Stimulated activated CD4-positive, alpha-beta T cell treated with anti-CD3 and anti-CD28 coated beads, TNF-alpha, amount 100 ng/mL, for 4 hours (primary cell): ENCODE results near the gene CALHM2.
"Not testable (repeated sequence)": the region's sequence is repeated elsewhere in the genome, so short reads cannot be mapped to it uniquely, and the experiment has no call there.

Experiments
- DNase-seq, 3 experiments: peaks; one replicate each; pipeline ENCODE4 v3.0.0-alpha.2; 2020; ENCODE audit warnings: low read depth in 3 of 3

The CALHM2 gene

DNA sequence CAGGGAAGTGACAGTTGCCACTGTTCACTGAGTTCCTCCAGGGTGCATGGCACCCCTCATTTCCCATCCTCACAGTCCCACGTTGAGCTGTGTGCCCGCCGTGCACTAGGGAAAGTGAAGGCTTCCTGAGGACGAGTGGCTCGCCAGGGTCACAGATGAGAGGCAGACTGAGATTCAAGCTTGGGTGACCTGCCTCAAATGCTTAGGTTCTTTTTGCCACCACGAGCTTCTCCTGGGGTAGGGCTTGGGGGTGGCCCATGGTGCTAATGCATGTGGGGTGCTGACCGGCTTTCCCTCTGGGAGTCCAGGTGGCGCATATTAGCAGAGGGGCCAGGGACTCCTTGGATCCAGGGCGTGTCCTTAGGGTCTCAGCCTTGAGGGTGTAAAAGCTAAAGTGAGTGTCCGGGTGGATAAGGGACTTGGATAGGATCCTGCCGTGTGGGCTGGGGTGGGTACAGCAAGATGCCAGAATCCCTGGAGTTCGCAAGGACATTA is 1.9 kb downstream of the CALHM2 start:
- DNase-seq: no peak

GRCh38 chr10:103449208-103450144 is 2.7 kb downstream of the CALHM2 start:
- no peak for DNase-seq

DNA sequence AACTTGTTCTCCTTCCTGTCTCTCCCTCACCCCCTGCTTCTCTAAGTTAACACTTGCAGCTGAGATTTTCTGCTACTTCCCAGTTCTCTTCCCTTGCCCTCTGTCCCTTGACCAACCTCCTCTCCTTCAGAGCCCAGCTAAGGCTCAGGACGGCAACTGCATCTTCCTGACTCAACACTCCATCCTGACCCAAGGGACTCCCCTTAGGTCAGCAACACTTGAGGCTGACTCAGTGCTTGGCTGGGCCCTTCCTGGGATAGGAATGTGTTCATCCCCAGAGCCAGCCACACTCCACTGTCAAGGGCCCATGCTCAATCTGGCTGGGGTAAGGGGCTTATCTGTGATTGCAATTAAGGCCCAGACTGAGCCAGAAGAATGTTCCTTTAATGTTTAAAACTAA is 3.4 kb downstream of the CALHM2 start:
- DNase-seq: no peak

DNA sequence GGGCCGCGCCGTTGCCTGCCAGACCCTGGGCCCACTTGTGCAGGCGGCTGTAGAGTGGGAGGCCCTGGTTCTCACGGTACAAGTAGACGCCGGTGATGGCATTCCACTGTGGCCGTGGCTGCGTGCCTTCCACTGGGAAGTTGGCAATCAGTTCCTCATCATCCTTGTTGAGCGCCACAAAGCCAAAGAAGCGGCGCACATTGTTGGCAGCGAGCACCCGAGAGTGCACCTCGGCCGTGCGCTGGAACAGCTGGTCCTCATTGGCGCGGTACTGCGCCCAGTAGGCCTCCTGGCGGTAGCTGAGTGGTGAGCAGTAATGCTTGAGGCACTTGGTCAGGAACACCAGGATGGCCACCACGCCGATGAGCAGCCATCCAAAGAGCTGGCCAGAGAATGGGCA is 5.0 kb downstream of the CALHM2 start:
- DNase-seq: no peak

- no peak for DNase-seq
Observed at GRCh38 chr10:103445767-103446567, 6.2 kb downstream of the CALHM2 start.

DNA sequence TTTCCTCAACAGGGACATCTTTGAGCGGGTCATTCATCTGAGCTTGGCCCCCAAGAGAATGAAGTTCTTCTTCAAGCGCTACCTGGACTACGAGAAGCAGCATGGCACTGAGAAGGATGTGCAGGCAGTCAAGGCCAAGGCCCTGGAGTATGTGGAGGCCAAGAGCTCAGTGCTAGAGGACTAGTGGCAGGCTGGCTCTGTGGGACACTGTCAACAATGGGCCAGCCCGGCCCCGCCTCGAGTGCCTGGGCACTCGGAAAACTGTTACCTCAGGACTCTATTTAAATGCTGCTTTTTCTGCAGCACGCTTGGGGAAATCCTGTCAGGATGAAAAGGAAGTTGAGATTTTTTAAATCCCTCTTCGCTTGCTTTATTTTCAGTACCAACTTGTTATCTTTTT is 6.8 kb downstream of the CALHM2 start:
- no peak for DNase-seq

GRCh38 chr10:103444478-103444877 is 7.7 kb downstream of the CALHM2 start:
- no peak for DNase-seq

DNA sequence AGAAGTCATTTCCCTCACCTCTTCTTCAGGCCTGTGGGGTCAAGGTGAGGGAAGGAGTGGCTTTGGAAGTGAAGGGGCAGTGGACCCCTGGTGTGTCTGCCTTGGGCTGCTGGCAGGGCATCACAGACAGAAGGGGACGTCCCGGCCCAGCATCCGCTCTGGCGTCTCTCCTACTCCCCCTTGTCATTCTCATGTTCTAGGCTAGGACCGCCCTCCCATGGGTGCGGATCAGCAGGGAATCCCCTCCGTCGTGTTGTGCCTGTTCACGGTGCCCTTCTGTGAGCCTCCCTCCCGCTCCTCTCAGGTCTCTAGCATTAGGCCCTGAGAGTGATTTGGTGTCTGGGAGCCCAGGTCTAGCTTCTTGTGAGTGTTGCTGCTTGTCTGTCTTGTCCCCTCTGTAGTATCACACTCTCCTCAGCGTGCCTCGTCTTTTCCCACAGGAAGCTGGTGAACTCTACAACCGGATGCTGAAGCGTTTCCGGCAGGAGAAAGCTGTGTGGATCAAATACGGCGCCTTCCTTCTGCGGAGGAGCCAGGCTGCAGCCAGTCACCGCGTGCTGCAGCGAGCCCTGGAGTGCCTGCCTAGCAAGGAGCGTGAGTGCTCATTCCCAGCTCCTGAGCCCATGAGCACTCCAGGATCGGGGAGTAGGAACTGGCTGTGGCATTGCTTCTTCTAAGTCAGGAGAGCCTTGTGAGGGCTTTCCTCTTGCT is 8.5 kb downstream of the CALHM2 start:
- no peak for DNase-seq

DNA sequence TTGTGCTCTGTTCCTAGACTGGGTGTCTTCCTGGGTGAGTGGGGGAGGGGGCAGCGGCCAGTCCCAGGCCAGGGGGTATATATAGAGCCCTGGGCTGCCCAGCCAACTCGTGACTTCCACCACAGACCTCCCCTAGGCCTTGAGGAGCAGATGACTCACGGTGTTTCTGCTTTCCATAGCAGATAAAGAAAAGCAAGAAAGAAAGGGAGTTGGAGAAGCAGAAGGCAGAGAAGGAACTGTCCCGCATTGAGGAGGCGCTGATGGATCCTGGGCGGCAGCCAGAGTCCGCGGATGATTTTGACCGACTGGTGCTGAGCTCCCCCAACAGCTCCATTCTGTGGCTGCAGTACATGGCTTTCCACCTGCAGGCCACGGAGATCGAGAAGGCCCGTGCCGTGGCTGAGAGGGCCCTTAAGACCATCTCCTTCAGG is 10.1 kb downstream of the CALHM2 start:
- DNase-seq: no peak

GRCh38 chr10:103441611-103442010 is 10.6 kb downstream of the CALHM2 start:
- no peak for DNase-seq

DNA sequence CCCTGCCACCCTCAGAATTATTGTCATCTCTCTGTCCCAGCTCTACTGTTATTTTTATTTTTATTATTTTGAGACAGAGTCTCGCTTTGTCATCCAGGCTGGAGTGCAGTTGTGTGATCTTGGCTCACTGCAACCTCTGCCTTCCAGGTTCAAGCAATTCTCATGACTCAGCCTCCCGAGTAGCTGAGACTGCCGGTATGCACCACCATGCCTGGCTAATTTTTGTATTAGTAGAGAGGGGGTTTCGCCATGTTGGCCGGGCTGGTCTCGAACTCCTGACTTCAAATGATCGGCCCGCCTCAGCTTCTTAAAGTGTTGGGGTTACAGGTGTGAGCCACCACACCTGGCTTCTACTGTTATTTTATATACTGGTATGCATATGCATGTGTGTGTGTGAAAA is 11.0 kb downstream of the CALHM2 start:
- no peak for DNase-seq

- DNase-seq: no peak
Observed at GRCh38 chr10:103440416-103440815, 11.8 kb downstream of the CALHM2 start.

DNA sequence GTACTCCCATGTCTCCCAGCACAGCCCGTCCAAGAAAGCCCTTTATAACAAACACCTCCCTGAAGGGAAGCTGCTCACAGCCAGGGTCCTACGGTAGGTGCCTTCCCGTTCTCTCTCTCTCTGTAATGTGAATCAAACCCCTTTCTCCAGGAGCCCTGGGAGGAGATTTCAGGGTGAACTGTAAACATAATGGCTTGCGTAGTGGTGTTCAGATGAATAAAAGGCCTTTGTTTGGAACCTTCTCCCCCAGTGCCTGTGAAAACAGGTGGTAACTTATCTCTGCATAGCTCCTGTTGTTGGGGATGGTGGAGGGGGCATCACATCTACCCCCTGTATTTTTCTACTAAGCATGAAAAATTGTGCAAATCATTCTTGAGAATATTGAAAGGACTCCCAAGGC is 12.4 kb downstream of the CALHM2 start:
- DNase-seq: no peak

DNA sequence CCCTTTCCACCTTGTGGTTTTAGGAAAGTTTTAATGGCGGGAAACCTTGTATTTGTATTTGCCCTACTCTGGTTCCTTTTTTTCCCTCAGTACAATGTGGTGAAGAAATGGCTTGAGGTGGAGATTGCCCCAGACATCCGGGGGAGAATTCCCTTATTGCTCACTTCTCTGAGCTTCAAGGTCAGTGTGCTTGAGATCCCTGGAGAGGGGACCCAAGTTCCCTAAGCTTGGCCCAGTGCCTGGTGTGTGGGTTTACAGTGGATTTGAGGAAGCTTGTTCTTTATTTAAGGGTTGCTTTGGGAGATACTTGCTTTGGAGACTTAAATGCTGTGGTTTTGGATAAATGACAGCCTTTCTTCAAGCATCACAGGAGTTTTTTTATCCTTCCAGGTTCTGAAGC is 18.3 kb downstream of the CALHM2 start:
- no peak for DNase-seq

DNA sequence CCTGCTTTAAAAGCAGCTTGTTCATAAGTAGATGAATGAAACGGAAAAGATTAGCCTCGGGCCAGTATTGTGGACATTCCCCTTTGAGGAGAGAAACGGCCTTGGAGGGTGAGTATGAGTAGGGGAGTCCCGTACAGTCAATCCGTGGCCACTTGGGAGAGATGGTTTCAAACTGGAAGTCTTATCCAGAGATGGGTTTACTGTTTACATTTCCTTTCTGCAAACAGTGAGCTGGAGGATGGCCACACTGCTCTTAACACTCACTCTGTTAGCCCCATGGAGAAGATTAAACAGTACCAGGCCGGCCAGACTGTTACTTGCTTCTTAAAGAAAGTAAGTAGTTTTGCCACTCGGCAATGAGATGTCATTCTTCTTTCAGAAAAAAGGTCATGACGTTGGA is 20.3 kb downstream of the CALHM2 start:
- DNase-seq: no peak

GRCh38 chr10:103429647-103430046 is 22.5 kb downstream of the CALHM2 start:
- no peak for DNase-seq

DNA sequence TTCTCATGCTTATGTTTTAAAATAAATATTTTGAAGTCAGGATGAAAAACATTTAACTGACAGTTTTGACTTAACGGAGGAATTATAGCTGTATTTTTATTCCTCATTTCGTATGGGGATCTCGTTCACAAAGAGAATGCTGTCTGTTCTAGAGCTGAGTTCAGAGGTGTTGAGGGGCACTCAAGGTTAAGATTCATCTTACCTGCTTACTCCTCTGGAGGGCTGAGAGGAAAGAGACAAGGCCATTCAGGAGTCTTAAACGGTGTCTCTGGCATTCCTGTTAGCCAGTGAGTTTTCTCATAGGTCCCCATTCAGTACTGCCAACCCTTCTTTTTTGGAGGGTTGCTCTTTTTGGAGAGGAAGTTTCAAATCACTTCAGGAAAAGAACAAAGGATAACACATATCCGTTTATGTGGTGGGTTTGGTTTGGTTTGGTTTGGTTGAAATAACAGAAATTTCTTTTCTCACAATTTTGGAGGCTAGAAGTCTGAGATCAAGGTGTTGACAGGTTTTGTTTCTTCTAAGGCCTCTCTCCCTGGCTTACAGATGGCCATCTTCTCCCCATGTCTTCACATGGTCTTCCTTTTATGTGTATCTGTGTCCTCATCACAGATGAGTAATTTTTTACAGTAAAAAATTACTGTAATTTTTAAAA is 23.1 kb downstream of the CALHM2 start:
- no peak for DNase-seq

GRCh38 chr10:103427866-103428265 is 24.3 kb downstream of the CALHM2 start:
- DNase-seq: no peak

GRCh38 chr10:103423748-103424147 is 28.4 kb downstream of the CALHM2 start:
- no peak for DNase-seq

DNA sequence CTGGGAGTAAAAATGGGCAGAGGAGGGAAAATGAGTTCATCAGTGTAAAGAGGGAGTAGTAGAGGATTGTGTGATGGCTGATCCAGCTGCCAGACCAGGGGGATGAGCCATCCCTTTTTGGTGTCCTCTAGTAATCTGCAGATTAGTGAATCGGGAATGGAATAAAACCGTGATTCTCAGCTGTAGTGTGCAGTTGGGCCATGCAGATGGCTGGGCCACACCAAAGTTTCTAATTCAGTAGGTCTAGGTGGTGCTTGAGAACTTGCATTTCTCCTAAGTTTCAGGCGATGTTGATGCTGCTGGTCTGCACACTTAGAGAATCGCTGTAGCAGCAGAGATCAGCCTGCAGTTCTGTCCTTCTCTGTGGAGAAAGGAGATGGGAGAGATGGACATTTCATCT is 33.1 kb downstream of the CALHM2 start:
- no peak for DNase-seq

DNA sequence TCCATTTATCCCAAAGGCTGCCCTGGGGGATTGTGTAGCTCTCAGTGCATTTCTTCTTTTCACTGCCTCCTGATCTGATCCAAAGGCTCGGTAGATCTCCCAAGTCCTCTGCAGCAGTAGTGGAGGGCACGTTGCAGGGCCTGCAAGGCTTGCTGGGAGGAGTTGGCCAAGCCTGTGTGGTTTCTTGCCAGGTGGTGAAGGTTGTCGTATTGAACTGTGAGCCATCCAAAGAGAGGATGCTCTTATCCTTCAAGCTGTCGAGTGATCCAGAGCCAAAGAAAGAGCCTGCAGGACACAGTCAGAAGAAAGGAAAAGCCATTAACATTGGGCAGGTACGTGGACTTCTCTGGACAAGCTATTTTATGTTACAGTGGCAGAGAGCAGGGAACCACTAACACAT is 34.6 kb downstream of the CALHM2 start:
- DNase-seq: no peak

- not testable (repeated sequence) for DNase-seq
Observed at GRCh38 chr10:103417148-103417469, 35.1 kb downstream of the CALHM2 start.
